K562 (cell line): ENCODE measurements around the gene PTPN14.

Experiments used
- ETS1 ChIP-seq: conservative IDR thresholded peaks from 2 replicates; pipeline ENCODE4 v1.6.1; 2011; ENCODE audit warnings: low read depth, mild to moderate bottlenecking, low read length; ENCODE audit not compliant: control insufficient read depth
- MXI1 ChIP-seq: IDR thresholded peaks from 2 replicates; pipeline ENCODE4 v1.6.1; 2011; ENCODE audit warnings: low read depth, mild to moderate bottlenecking, improper control_type of control experiment, low read length
- NCOA2 ChIP-seq, 2 experiments: fragments of 450-650 bp; IDR thresholded peaks; 2 replicates each; pipeline ENCODE4 v1.6.1; 2018; ENCODE audit warnings: mild to moderate bottlenecking in 2 of 2, moderate library complexity in 1 of 2; ENCODE audit not compliant: partially characterized antibody in 2 of 2
- PKNOX1 ChIP-seq: fragments of 450-650 bp; IDR thresholded peaks from 2 replicates; pipeline ENCODE4 v1.6.1; 2016
- RBM17 ChIP-seq: fragments of 200-400 bp; formaldehyde crosslinking; IDR thresholded peaks from 2 replicates; pipeline ENCODE4 v1.6.1; 2017; ENCODE audit warnings: low read depth, mild to moderate bottlenecking, low read length, borderline replicate concordance
- TBP ChIP-seq: optimal IDR thresholded peaks from 2 replicates; pipeline ENCODE3; 2011; ENCODE audit warnings: low read depth, low read length, improper control_type of control experiment
- ZNF639 ChIP-seq, 2 experiments: fragments of 200-800 bp in 1 of 2; sonication (Bioruptor generic) in 1 of 2; sonication (generic) in 1 of 2; formaldehyde crosslinking in 1 of 2; IDR thresholded peaks in 1 of 2; conservative IDR thresholded peaks in 1 of 2; 2 replicates each; pipeline versions ENCODE4 v1.5.0 to v1.6.1; 2016 to 2020; ENCODE audit warnings: missing compliant biosample characterization in 1 of 2, missing genetic modification characterization in 1 of 2, missing genetic modification reagents in 1 of 2

- TF ChIP-seq NCOA2 (IDR thresholded peaks at IDR 0.05; ENCODE audit: partially characterized antibody in 2 of 2) (no peak), PKNOX1 (no peak), ETS1 (no peak), TBP (no peak), RBM17 (no peak), MXI1 (no peak), ZNF639 (CRISPR knock-in tag; conservative IDR thresholded peaks at IDR 0.05 in 1 of 2, IDR thresholded peaks at IDR 0.05 in 1 of 2) (no peak)
Measured at GRCh38 chr1:214401666-214402065, 149.7 kb downstream of the PTPN14 start.
